Measurements from ENCODE around the gene NOL4L. TPM values are rescaled to one million over a fixed set of nuclear protein-coding genes. Genes with fewer than 3 reads are reported as not detected.

NOL4L gene
- total RNA-seq, 1 donor from 2014 or later: 106 TPM

DNA sequence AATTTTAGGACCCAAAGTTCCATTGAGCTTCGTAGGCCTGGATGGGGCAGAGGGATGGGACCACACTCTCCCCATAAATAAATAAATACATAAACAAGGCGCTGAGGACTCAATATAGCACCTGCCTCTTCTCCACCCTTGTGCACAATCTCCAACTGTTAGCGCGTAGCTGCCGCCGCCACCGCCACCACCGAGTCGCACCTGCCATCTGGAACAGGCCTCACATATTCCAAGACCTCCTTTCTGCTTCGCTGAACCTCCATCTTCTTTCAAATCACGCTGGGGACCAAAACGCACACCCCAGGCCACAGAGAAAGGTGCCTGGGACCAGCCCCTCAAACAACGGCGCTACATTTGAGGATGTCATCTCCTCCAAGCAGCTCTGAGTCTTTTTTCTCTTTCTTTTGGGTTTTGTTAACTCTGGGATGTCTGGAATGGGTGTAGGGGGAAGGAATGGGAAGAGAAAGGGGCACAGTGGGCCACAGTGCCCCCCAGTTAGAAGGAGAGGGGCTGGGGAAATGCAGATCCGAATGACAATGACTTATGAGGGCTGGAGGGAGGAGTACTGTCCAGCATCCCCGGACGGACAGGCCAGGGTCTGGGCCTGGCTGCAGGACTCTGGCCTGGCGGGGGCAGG lies 49.7 kb downstream of the NOL4L start:
- TF ChIP-seq CTCF (IDR thresholded peaks at IDR 0.05; ENCODE audit: partially characterized antibody, unreplicated experiment): no peak
- DNase-seq: peak; percentile 59
- Mint-ChIP-seq H3K27ac (ENCODE audit: unreplicated experiment) (peak overlapping the region; percentile 45), H3K4me3 (ENCODE audit: unreplicated experiment) (peak overlapping the region; percentile 40), H3K9me3 (ENCODE audit: unreplicated experiment) (peaks cover 20% of the 10 kb centered on the region), H3K27me3 (ENCODE audit: unreplicated experiment) (peaks cover 21% of the 10 kb centered on the region), H3K4me1 (ENCODE audit: low read depth, unreplicated experiment) (peaks cover 35% of the 10 kb centered on the region), H3K36me3 (ENCODE audit: unreplicated experiment) (peaks cover 5% of the 10 kb centered on the region)

DNA sequence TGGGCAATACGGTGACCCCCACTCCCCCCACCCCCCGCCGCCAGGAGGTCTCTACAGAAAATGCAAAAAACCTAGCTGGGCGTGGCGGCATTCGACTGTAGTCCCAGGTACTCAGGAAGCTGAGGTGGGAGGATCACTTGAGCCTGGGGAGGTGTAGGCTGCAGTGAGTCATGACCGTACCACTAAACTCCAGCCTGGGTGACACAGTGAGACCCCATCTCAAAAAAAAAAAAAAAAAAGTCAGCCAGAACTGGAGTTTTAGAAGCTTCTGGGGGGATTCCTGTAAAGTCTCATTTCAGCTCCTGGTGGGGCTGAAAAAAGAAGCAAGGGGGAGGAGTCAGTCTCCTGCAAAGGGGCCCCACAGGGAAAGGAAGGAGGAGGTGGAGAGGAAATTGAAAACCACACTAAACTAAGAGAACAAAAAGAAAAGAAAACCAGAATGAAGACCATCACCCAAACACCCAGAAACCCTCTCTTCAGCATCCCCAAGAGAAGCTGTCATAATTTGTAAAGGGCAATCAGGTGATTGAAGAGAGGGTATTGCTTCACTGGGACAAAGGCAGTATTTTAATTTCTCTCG lies 50.4 kb downstream of the NOL4L start:
- Mint-ChIP-seq H3K4me1 (ENCODE audit: low read depth, unreplicated experiment) (peaks cover 34% of the 10 kb centered on the region), H3K27ac (ENCODE audit: unreplicated experiment) (no peak overlapping the region), H3K27me3 (ENCODE audit: unreplicated experiment) (peaks cover 17% of the 10 kb centered on the region), H3K9me3 (ENCODE audit: unreplicated experiment) (peaks cover 18% of the 10 kb centered on the region), H3K4me3 (ENCODE audit: unreplicated experiment) (peak overlapping the region; percentile 75), H3K36me3 (ENCODE audit: unreplicated experiment) (peaks cover 5% of the 10 kb centered on the region)
- no peak for DNase-seq
- TF ChIP-seq CTCF (IDR thresholded peaks at IDR 0.05; ENCODE audit: partially characterized antibody, unreplicated experiment): no peak

DNA sequence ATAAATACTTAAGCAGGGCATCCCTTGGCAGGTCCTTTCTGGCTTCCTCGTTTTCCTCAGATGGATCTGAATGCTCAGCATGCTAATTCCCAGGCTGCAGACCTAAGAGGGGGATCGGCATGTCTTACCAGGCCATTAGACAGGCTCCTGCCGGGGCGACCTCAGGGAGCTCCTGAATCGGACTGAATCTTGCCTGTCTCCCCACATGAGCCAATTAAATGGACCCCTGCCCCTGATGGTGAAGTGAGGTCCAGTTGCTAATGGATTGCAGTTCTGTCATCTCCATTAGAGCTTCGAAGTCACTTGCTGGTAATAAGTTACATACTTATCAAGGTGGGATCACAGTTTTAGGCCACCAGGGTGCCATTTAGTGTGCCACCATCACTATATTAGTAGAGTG lies 51.4 kb downstream of the NOL4L start:
- peak overlapping the region; percentile 18 for H3K4me3 Mint-ChIP-seq (ENCODE audit: unreplicated experiment)
- H3K4me1 Mint-ChIP-seq (ENCODE audit: low read depth, unreplicated experiment): peaks cover 41% of the 10 kb centered on the region
- H3K27ac Mint-ChIP-seq (ENCODE audit: unreplicated experiment): no peak overlapping the region
- TF ChIP-seq CTCF (IDR thresholded peaks at IDR 0.05; ENCODE audit: partially characterized antibody, unreplicated experiment): no peak
- peaks cover 13% of the 10 kb centered on the region for H3K27me3 Mint-ChIP-seq (ENCODE audit: unreplicated experiment)
- H3K9me3 Mint-ChIP-seq (ENCODE audit: unreplicated experiment): peaks cover 21% of the 10 kb centered on the region
- no peak for DNase-seq
- no peaks in the 10 kb centered on the region for H3K36me3 Mint-ChIP-seq (ENCODE audit: unreplicated experiment)

DNA sequence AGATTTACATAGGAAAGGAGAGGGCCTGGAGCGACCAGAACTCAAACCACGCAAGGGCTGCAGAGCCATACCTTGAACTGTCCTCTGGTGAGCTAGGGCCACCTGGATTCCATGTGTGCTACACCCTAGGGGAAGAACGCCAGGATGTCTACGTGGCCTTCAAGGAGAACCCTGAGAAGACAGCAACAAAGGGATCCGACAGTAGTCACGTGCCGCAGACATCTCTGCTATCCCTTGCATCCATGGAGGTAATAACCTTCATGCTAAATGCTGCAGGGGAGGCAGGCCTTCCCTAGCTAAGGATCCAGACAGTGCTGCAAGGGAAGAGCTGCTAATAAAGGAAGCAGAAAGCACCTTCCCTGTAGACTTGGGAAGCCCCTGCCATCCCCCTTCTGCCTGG lies 52.9 kb downstream of the NOL4L start:
- Mint-ChIP-seq H3K27ac (ENCODE audit: unreplicated experiment) (no peak overlapping the region), H3K9me3 (ENCODE audit: unreplicated experiment) (peaks cover 23% of the 10 kb centered on the region), H3K4me3 (ENCODE audit: unreplicated experiment) (no peak overlapping the region), H3K4me1 (ENCODE audit: low read depth, unreplicated experiment) (peaks cover 51% of the 10 kb centered on the region), H3K36me3 (ENCODE audit: unreplicated experiment) (no peaks in the 10 kb centered on the region), H3K27me3 (ENCODE audit: unreplicated experiment) (peaks cover 16% of the 10 kb centered on the region)
- DNase-seq: peak; percentile 7
- no peak for TF ChIP-seq CTCF (IDR thresholded peaks at IDR 0.05; ENCODE audit: partially characterized antibody, unreplicated experiment)

- Mint-ChIP-seq H3K4me1 (ENCODE audit: low read depth, unreplicated experiment) (peaks cover 49% of the 10 kb centered on the region), H3K27me3 (ENCODE audit: unreplicated experiment) (peaks cover 21% of the 10 kb centered on the region)
- TF ChIP-seq CTCF (IDR thresholded peaks at IDR 0.05; ENCODE audit: partially characterized antibody, unreplicated experiment): no peak
These were observed 56.0 kb downstream of the NOL4L start for GRCh38 chr20:32528905-32529670.

More at GRCh38 chr20:32528905-32529670, 56.0 kb downstream of the NOL4L start:
- Mint-ChIP-seq H3K36me3 (ENCODE audit: unreplicated experiment) (no peaks in the 10 kb centered on the region), H3K27ac (ENCODE audit: unreplicated experiment) (peak overlapping the region; percentile 89), H3K4me3 (ENCODE audit: unreplicated experiment) (no peak overlapping the region), H3K9me3 (ENCODE audit: unreplicated experiment) (peaks cover 25% of the 10 kb centered on the region)
- peak; percentile 18 for DNase-seq
